WTC11 (cell line): Measurements from ENCODE around the gene NELL1. TPM values are rescaled to one million over a fixed set of nuclear protein-coding genes. Genes with fewer than 3 reads are reported as not detected.

Source experiments
- ATAC-seq: fragments of 200-7000 bp; cut with Tn5 transposase; 2 replicates; pipeline ENCODE4 v1.10.0; 2021; ENCODE audit warnings: mild to moderate bottlenecking, moderate library complexity
- CTCF ChIA-PET: fragments of 300-600 bp; sonication (Branson Sonifier 250); formaldehyde crosslinking; loops from one replicate; lab custom pipeline; 2021; ENCODE audit warnings: antibody characterized with exemption; lab: Charles Lee
- POLR2A ChIA-PET: fragments of 350-600 bp; sonication (Branson Sonifier 250); formaldehyde crosslinking; loops from one replicate; lab custom pipeline; 2021; ENCODE audit warnings: antibody characterized with exemption; lab: Charles Lee
- DNase-seq: peaks from one replicate; pipeline ENCODE4 v3.0.0; 2021; ENCODE audit warnings: low spot score
- H3K27ac Mint-ChIP-seq: 2 replicates; pipeline ENCODE4 v1.8.0; 2021; ENCODE audit warnings: mixed read lengths
- H3K27me3 Mint-ChIP-seq: 2 replicates; pipeline ENCODE4 v1.8.0; 2021; ENCODE audit warnings: low read depth, mild to moderate bottlenecking, moderate library complexity, mixed read lengths
- H3K36me3 Mint-ChIP-seq: 2 replicates; pipeline ENCODE4 v1.8.0; 2021; ENCODE audit warnings: mixed read lengths
- H3K4me1 Mint-ChIP-seq: 2 replicates; pipeline ENCODE4 v1.8.0; 2022; ENCODE audit warnings: mixed read lengths
- H3K4me3 Mint-ChIP-seq: 2 replicates; pipeline ENCODE4 v1.8.0; 2021; ENCODE audit warnings: mild to moderate bottlenecking, moderate library complexity, mixed read lengths
- H3K9me3 Mint-ChIP-seq: 2 replicates; pipeline ENCODE4 v1.8.0; 2021; ENCODE audit warnings: mixed read lengths
- AFF4 ChIP-seq: sonication (generic); formaldehyde crosslinking; IDR thresholded peaks from 2 replicates; pipeline ENCODE4 v1.8.1; 2023; ENCODE audit warnings: mild to moderate bottlenecking, missing genetic modification reagents, borderline replicate concordance
- CDX4 ChIP-seq: fragments of 250-450 bp; sonication (Bioruptor Pico); IDR thresholded peaks from 2 replicates; pipeline ENCODE4 v1.9.0; 2021; ENCODE audit warnings: moderate library complexity, mild to moderate bottlenecking, inconsistent platforms, borderline replicate concordance
- CREM ChIP-seq: sonication (generic); formaldehyde crosslinking; IDR thresholded peaks from 2 replicates; pipeline ENCODE4 v1.8.1; 2022; ENCODE audit warnings: mild to moderate bottlenecking, missing genetic modification reagents, moderate library complexity
- ERG ChIP-seq: fragments of 250-450 bp; sonication (Bioruptor Pico); IDR thresholded peaks from 2 replicates; pipeline ENCODE4 v1.8.0; 2021; ENCODE audit warnings: mild to moderate bottlenecking
- ESRRA ChIP-seq: sonication (generic); formaldehyde crosslinking; IDR thresholded peaks from 2 replicates; pipeline ENCODE4 v1.8.1; 2022; ENCODE audit warnings: mild to moderate bottlenecking, missing genetic modification reagents, borderline replicate concordance
- ETV6 ChIP-seq: sonication (generic); formaldehyde crosslinking; IDR thresholded peaks from 2 replicates; pipeline ENCODE4 v1.8.1; 2022; ENCODE audit warnings: mild to moderate bottlenecking, missing genetic modification reagents
- GTF2I ChIP-seq: fragments of 250-450 bp; sonication (Bioruptor Pico); conservative IDR thresholded peaks from 2 replicates; pipeline ENCODE4 v1.4.0; 2021; ENCODE audit warnings: mild to moderate bottlenecking
- HMGA2 ChIP-seq: fragments of 250-450 bp; sonication (Bioruptor Pico); IDR thresholded peaks from 2 replicates; pipeline ENCODE4 v1.4.0; 2021; ENCODE audit warnings: mild to moderate bottlenecking, moderate library complexity
- HMGXB4 ChIP-seq: sonication (generic); formaldehyde crosslinking; IDR thresholded peaks from 2 replicates; pipeline ENCODE4 v1.8.1; 2023; ENCODE audit warnings: mild to moderate bottlenecking, moderate library complexity, missing genetic modification reagents
- JAZF1 ChIP-seq: fragments of 250-450 bp; sonication (Bioruptor Pico); IDR thresholded peaks from 2 replicates; pipeline ENCODE4 v1.9.0; 2021; ENCODE audit warnings: moderate library complexity, mild to moderate bottlenecking, inconsistent platforms
- MLX ChIP-seq: sonication (generic); formaldehyde crosslinking; IDR thresholded peaks from 2 replicates; pipeline ENCODE4 v1.8.1; 2023; ENCODE audit warnings: mild to moderate bottlenecking, missing genetic modification reagents, moderate library complexity
- MXD4 ChIP-seq: fragments of 250-450 bp; sonication (Bioruptor Pico); IDR thresholded peaks from 2 replicates; pipeline ENCODE4 v1.8.0; 2021; ENCODE audit warnings: mild to moderate bottlenecking, moderate library complexity, borderline replicate concordance
- NFATC4 ChIP-seq: fragments of 250-450 bp; sonication (Bioruptor Pico); IDR thresholded peaks from 2 replicates; pipeline ENCODE4 v1.9.0; 2021; ENCODE audit warnings: mild to moderate bottlenecking
- NR2C2 ChIP-seq: sonication (generic); formaldehyde crosslinking; IDR thresholded peaks from 2 replicates; pipeline ENCODE4 v1.8.0; 2022; ENCODE audit warnings: mild to moderate bottlenecking, missing genetic modification reagents
- NR3C1 ChIP-seq: sonication (generic); formaldehyde crosslinking; conservative IDR thresholded peaks from 2 replicates; pipeline ENCODE4 v1.8.1; 2023; ENCODE audit warnings: low read depth, mild to moderate bottlenecking, missing genetic modification reagents
- SMAD4 ChIP-seq: sonication (generic); formaldehyde crosslinking; IDR thresholded peaks from 2 replicates; pipeline ENCODE4 v1.8.0; 2022; ENCODE audit warnings: mild to moderate bottlenecking, missing genetic modification reagents
- SOX15 ChIP-seq: fragments of 250-450 bp; sonication (Bioruptor Pico); IDR thresholded peaks from 2 replicates; pipeline ENCODE4 v1.9.0; 2021; ENCODE audit warnings: mild to moderate bottlenecking
- ZBTB21 ChIP-seq: sonication (generic); formaldehyde crosslinking; IDR thresholded peaks from 2 replicates; pipeline ENCODE4 v1.8.1; 2023; ENCODE audit warnings: mild to moderate bottlenecking, missing genetic modification reagents, borderline replicate concordance
- ZNF317 ChIP-seq: sonication (generic); formaldehyde crosslinking; IDR thresholded peaks from 2 replicates; pipeline ENCODE4 v1.8.1; 2023; ENCODE audit warnings: low read depth, mild to moderate bottlenecking, moderate library complexity, missing genetic modification reagents, borderline replicate concordance
- total RNA-seq: library from RNA; stranded (reverse); gene quantifications from 3 replicates; pipeline ENCODE4 v1.2.3, GENCODE V29; 2021
- TF ChIP-seq, protein P1 (sequence below): sonication (generic); formaldehyde crosslinking; IDR thresholded peaks from 2 replicates; pipeline ENCODE4 v1.8.0; 2023; ENCODE audit warnings: mild to moderate bottlenecking, missing genetic modification reagents
- TF ChIP-seq, protein P2 (sequence below): sonication (generic); formaldehyde crosslinking; IDR thresholded peaks from 2 replicates; pipeline ENCODE4 v1.8.1; 2023; ENCODE audit warnings: mild to moderate bottlenecking, missing genetic modification reagents
- TF ChIP-seq, protein P3 (sequence below): sonication (generic); formaldehyde crosslinking; conservative IDR thresholded peaks from 2 replicates; pipeline ENCODE4 v1.8.1; 2022; ENCODE audit warnings: mild to moderate bottlenecking, missing genetic modification reagents

Gene NELL1
- total RNA-seq, 1 experiment from 2014 or later: 1.8 TPM

DNA sequence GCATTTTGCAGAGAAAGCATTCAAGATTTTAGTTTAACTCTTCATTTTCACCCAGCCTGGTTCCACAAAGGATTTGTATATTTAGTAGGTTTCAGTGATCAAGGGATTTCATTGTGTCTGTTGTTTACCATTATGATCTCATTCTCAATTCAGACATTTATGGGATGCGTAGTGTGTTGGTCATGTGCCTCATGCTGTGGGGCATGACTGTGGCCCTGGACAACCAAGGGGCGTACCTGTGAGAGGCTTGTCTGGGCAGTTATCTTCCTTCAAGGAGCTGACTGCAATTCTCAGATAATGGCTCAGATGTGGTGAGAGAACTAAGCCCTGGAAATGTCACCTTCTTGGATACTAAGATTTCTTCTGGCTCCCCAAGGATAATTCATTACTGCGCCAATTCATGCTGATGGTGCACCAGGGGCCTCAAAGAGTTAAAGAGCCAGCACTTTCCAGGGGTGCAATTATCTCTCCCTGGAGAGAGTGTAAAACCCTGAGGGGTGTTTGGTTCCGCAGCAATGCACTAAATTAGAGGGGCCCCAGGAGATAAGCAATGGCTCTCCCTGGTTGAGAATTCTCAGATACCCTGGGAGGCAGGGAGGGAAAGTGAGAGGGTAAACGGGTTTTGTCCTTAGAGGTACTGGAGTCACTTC, 37.7 kb upstream of the NELL1 start (continued):
- TF ChIP-seq, protein P1, sequence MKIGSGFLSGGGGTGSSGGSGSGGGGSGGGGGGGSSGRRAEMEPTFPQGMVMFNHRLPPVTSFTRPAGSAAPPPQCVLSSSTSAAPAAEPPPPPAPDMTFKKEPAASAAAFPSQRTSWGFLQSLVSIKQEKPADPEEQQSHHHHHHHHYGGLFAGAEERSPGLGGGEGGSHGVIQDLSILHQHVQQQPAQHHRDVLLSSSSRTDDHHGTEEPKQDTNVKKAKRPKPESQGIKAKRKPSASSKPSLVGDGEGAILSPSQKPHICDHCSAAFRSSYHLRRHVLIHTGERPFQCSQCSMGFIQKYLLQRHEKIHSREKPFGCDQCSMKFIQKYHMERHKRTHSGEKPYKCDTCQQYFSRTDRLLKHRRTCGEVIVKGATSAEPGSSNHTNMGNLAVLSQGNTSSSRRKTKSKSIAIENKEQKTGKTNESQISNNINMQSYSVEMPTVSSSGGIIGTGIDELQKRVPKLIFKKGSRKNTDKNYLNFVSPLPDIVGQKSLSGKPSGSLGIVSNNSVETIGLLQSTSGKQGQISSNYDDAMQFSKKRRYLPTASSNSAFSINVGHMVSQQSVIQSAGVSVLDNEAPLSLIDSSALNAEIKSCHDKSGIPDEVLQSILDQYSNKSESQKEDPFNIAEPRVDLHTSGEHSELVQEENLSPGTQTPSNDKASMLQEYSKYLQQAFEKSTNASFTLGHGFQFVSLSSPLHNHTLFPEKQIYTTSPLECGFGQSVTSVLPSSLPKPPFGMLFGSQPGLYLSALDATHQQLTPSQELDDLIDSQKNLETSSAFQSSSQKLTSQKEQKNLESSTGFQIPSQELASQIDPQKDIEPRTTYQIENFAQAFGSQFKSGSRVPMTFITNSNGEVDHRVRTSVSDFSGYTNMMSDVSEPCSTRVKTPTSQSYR (CRISPR knock-in tag): no peak
- no peak for TF ChIP-seq ZBTB21
- TF ChIP-seq SMAD4 (CRISPR knock-in tag): no peak
- TF ChIP-seq MXD4: no peak
- TF ChIP-seq HMGA2: no peak
- no peak for TF ChIP-seq NR2C2 (CRISPR knock-in tag)
- no peak for TF ChIP-seq ERG
- no peak for TF ChIP-seq NFATC4 (CRISPR knock-in tag)
- TF ChIP-seq ESRRA: no peak
- TF ChIP-seq SOX15 (CRISPR knock-in tag): no peak
- TF ChIP-seq, protein P2, sequence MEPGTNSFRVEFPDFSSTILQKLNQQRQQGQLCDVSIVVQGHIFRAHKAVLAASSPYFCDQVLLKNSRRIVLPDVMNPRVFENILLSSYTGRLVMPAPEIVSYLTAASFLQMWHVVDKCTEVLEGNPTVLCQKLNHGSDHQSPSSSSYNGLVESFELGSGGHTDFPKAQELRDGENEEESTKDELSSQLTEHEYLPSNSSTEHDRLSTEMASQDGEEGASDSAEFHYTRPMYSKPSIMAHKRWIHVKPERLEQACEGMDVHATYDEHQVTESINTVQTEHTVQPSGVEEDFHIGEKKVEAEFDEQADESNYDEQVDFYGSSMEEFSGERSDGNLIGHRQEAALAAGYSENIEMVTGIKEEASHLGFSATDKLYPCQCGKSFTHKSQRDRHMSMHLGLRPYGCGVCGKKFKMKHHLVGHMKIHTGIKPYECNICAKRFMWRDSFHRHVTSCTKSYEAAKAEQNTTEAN (CRISPR knock-in tag): no peak
- no peak for TF ChIP-seq ZNF317 (CRISPR knock-in tag)

GRCh38 chr11:20632169-20632532, 37.2 kb upstream of the NELL1 start:
- Mint-ChIP-seq H3K9me3 (peaks cover 3% of the 10 kb centered on the region; the same call in 1 of the 2 replicates), H3K36me3 (peaks cover 3% of the 10 kb centered on the region; the same call in 1 of the 2 replicates), H3K4me3 (no peak overlapping the region), H3K4me1 (peaks cover 30% of the 10 kb centered on the region), H3K27me3 (peaks cover 3% of the 10 kb centered on the region), H3K27ac (no peak overlapping the region)
- ChIA-PET POLR2A (no interaction called here), CTCF (interaction anchor here (1.5 kb wide), 1 partner anchor 503 kb away, joined by 3 read pairs; no protein-coding TSS in a partner anchor)
- DNase-seq (no peak), ATAC-seq (no peak)
- TF ChIP-seq GTF2I (CRISPR knock-in tag) (no peak), MLX (CRISPR knock-in tag) (no peak), HMGXB4 (CRISPR knock-in tag) (no peak), JAZF1 (CRISPR knock-in tag) (no peak)

GRCh38 chr11:20634044-20634443, 35.3 kb upstream of the NELL1 start:
- Mint-ChIP-seq H3K27me3 (peaks cover 3% of the 10 kb centered on the region), H3K4me3 (no peak overlapping the region), H3K36me3 (peaks cover 3% of the 10 kb centered on the region; the same call in 1 of the 2 replicates), H3K27ac (no peak overlapping the region), H3K4me1 (peaks cover 41% of the 10 kb centered on the region), H3K9me3 (peaks cover 3% of the 10 kb centered on the region; the same call in 1 of the 2 replicates)
- DNase-seq (peak; percentile 26), ATAC-seq (peak; percentile 63)
- POLR2A ChIA-PET: no interaction called here
- CTCF ChIA-PET: interaction anchor here (1.5 kb wide), 2 partner anchors 24 to 506 kb away, joined by 3 to 4 read pairs; no protein-coding TSS in a partner anchor
- TF ChIP-seq AFF4 (CRISPR knock-in tag): no peak
- no peak for TF ChIP-seq CREM (CRISPR knock-in tag)
- TF ChIP-seq NR3C1 (CRISPR knock-in tag): no peak
- TF ChIP-seq CDX4: no peak
- TF ChIP-seq ETV6: no peak
- TF ChIP-seq, protein P3, sequence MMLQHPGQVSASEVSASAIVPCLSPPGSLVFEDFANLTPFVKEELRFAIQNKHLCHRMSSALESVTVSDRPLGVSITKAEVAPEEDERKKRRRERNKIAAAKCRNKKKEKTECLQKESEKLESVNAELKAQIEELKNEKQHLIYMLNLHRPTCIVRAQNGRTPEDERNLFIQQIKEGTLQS (CRISPR knock-in tag): no peak
